ENCODE data around the gene EPHB3.

Gene EPHB3

DNA sequence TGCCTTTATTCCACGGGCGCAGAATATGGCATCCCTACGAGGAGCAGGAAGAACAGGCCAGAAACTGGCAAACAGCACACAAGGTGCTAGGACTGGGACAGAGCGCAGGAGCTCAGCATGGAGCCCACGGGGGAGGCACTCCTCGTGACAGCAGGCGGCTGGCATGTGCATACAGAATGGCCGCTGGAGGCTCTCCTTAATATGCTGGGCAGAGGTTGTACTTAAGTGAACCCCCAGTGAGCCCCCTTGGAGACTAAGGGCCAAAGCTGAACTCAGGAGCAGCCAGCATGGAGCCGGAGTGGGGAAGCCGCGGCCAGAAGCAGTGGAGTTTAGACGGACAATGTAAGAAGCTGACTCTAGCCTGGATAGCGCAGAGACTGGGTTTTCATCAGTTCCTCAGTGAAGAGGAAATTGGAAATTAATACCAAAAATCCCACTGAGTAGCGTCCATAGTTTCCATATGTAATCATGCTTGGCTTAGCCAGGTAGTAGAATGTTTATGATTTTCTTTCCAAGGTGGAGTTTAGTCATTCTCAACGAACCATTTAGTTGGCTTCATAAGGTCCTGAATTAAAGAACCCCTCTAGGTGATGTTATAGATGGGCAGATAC is 69.4 kb downstream of the EPHB3 start:
- no peak for DNase-seq

DNA sequence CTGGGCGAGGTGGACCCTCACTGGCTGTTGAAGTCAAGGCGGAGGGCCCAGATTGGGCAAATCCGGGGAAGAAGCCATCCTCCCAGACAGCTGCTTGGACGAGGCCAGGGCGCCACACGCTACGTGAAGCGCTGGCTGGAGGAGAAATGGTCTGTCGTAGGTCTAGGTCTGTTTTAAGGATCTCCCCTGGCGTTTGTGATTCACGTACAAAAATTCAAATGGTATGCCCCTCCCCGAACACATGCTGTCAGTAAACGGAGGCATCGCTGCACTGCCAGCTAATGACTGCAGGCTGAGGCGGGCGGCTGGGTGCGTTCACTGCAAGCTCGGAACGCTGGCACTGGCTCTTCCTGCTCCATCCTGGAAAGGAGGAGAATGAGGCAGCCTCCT is 69.9 kb downstream of the EPHB3 start:
- DNase-seq = no peak

Data from cerebellar nuclear complex (tissue), 1 donor.